ENCODE results near the gene NTRK3.
"Not testable (repeated sequence)": the region's sequence is repeated elsewhere in the genome, so short reads cannot be mapped to it uniquely, and the experiment has no call there.

- not testable (repeated sequence) for TF ChIP-seq MAX (IDR thresholded peaks at IDR 0.05); CTCF (IDR thresholded peaks at IDR 0.05; ENCODE audit: low read depth, low read length, missing input control); FOXA1 (IDR thresholded peaks at IDR 0.05); RAD21 (IDR thresholded peaks at IDR 0.05); HNF4G (IDR thresholded peaks at IDR 0.05); ZBTB33 (IDR thresholded peaks at IDR 0.05); RXRA (IDR thresholded peaks at IDR 0.05)
These were observed 223.1 kb downstream of the NTRK3 start for GRCh38 chr15:88033421-88033820.
